HCT116 (cell line): ENCODE data around the gene PGLYRP3. TPM values are rescaled to one million over a fixed set of nuclear protein-coding genes. Genes with fewer than 3 reads are reported as not detected.

ENCODE experiments used
- ATAC-seq: fragments of 200-7000 bp; cut with Tn5 transposase; 2 replicates; pipeline ENCODE4 v1.9.1; 2020; ENCODE audit warnings: mild to moderate bottlenecking, moderate library complexity
- Bru-seq: library from RNA; stranded (reverse); fragments of 400-500 nt; gene quantifications from one replicate; lab custom pipeline; 2021; lab: Mats Ljungman, UMichigan
- BruChase-seq, 2 experiments: library from RNA; stranded (reverse); fragments of 400-500 nt; gene quantifications; one replicate each; lab custom pipeline; 2021; lab: Mats Ljungman, UMichigan
- BruUV-seq: library from RNA; stranded (reverse); fragments of 400-500 nt; replicated peaks from 2 replicates; lab custom pipeline; 2021; lab: Mats Ljungman, UMichigan
- CTCF ChIA-PET: fragments of 300-600 bp; sonication (Branson Sonifier 250); formaldehyde crosslinking; loops from one replicate; lab custom pipeline; 2021; ENCODE audit warnings: antibody characterized with exemption; lab: Charles Lee
- POLR2A ChIA-PET: fragments of 300-600, 350-600 bp; sonication (Branson Sonifier 250); formaldehyde crosslinking; loops from one replicate; lab custom pipeline; 2021; ENCODE audit warnings: antibody characterized with exemption; lab: Charles Lee
- RAD21 ChIA-PET, 2 experiments: fragments of 300-600 bp; sonication (Branson Sonifier 250); formaldehyde crosslinking; loops; one replicate each; lab custom pipeline; 2023; ENCODE audit warnings: low total read pairs in 2 of 2; ENCODE audit not compliant: uncharacterized antibody in 2 of 2, unreplicated experiment in 2 of 2, low non-redundant PET in 1 of 2; lab: Charles Lee
- DNase-seq: peaks from one replicate; pipeline ENCODE4 v3.0.0-alpha.2; 2010; ENCODE audit warnings: low read depth, low spot score
- H2AFZ ChIP-seq: fragments of 200-600 bp; shearing (Covaris generic), sonication (generic); 2 replicates; pipeline ENCODE4 v1.6.1; 2017; ENCODE audit warnings: low read depth, mixed run types, mixed read lengths, antibody characterized with exemption, low read length; ENCODE audit not compliant: poor library complexity, severe bottlenecking
- H3K27ac ChIP-seq: 2 replicates; pipeline ENCODE4 v1.5.1; 2012; ENCODE audit warnings: low read depth, low read length
- H3K27me3 ChIP-seq: fragments of 200-600 bp; sonication (generic); 2 replicates; pipeline ENCODE4 v1.6.1; 2016; ENCODE audit warnings: mixed run types, low read length, mixed read lengths; ENCODE audit not compliant: insufficient read depth
- H3K36me3 ChIP-seq, 2 experiments: fragments of 200-500 bp in 1 of 2; fragments of 200-600 bp in 1 of 2; sonication (Bioruptor generic) in 1 of 2; sonication (generic) in 1 of 2; 2 replicates each; pipeline versions ENCODE4 v1.5.1 to v1.6.1; 2014 to 2016; ENCODE audit warnings: low read length in 2 of 2, inconsistent platforms in 1 of 2, mixed read lengths in 1 of 2, mixed run types in 1 of 2; ENCODE audit not compliant: insufficient read depth in 2 of 2, control insufficient read depth in 1 of 2
- H3K4me1 ChIP-seq, 2 experiments: fragments of 200-600 bp in 1 of 2; sonication (generic) in 1 of 2; 2 replicates each; pipeline versions ENCODE4 v1.5.1 to v1.6.1; 2012 to 2017; ENCODE audit warnings: low read length in 2 of 2, inconsistent platforms in 1 of 2, mild to moderate bottlenecking in 1 of 2, mixed read lengths in 1 of 2, mixed run types in 1 of 2, moderate library complexity in 1 of 2; ENCODE audit not compliant: insufficient read depth in 2 of 2, control insufficient read depth in 1 of 2
- H3K4me2 ChIP-seq: fragments of 200-600 bp; sonication (generic); 2 replicates; pipeline ENCODE4 v1.6.1; 2017; ENCODE audit warnings: mixed run types, low read length, mixed read lengths
- H3K4me3 ChIP-seq, 2 experiments: fragments of 200-600 bp in 1 of 2; sonication (generic) in 1 of 2; replicated peaks in 1 of 2; 2 replicates each; pipeline ENCODE4 v1.5.1; 2011 to 2016; ENCODE audit warnings: low read length in 2 of 2, control low read depth in 1 of 2, low read depth in 1 of 2, mild to moderate bottlenecking in 1 of 2, mixed read lengths in 1 of 2, mixed run types in 1 of 2
- H3K79me2 ChIP-seq: fragments of 200-600 bp; sonication (generic); 2 replicates; pipeline ENCODE4 v1.6.1; 2017; ENCODE audit warnings: mild to moderate bottlenecking, mixed run types, low read length, moderate library complexity, mixed read lengths; ENCODE audit not compliant: insufficient read depth
- H3K9ac ChIP-seq: fragments of 200-600 bp; sonication (generic); 2 replicates; pipeline ENCODE4 v1.6.1; 2016; ENCODE audit warnings: low read length, mixed read lengths
- H3K9me2 ChIP-seq: fragments of 200-600 bp; sonication (generic), shearing (Covaris generic); 2 replicates; pipeline ENCODE4 v1.6.1; 2017; ENCODE audit warnings: mixed run types, mild to moderate bottlenecking, moderate library complexity; ENCODE audit not compliant: insufficient read depth
- H3K9me3 ChIP-seq, 2 experiments: fragments of 200-500 bp in 1 of 2; fragments of 200-600 bp in 1 of 2; sonication (Bioruptor generic) in 1 of 2; sonication (generic) in 1 of 2; 2 replicates each; pipeline ENCODE4 v1.6.1; 2014 to 2017; ENCODE audit warnings: low read length in 2 of 2, mixed read lengths in 2 of 2, inconsistent platforms in 1 of 2, low read depth in 1 of 2, mild to moderate bottlenecking in 1 of 2, mixed run types in 1 of 2, moderate library complexity in 1 of 2; ENCODE audit not compliant: control insufficient read depth in 1 of 2, insufficient read depth in 1 of 2
- H4K20me1 ChIP-seq: fragments of 200-600 bp; sonication (generic), shearing (Covaris generic); 2 replicates; pipeline ENCODE4 v1.6.1; 2017; ENCODE audit warnings: mixed run types, mild to moderate bottlenecking, moderate library complexity; ENCODE audit not compliant: insufficient read depth
- CTCF ChIP-seq, 3 experiments: fragments of 200-600 bp in 1 of 3; sonication (generic) in 1 of 3; IDR thresholded peaks in 2 of 3; conservative IDR thresholded peaks in 1 of 3; 2 replicates each; pipeline ENCODE4 v1.5.1; 2012 to 2017; ENCODE audit warnings: low read depth in 2 of 3, low read length in 2 of 3, antibody characterized with exemption in 1 of 3, borderline replicate concordance in 1 of 3, control low read depth in 1 of 3, mild to moderate bottlenecking in 1 of 3, mixed read lengths in 1 of 3, mixed run types in 1 of 3, moderate library complexity in 1 of 3; ENCODE audit not compliant: insufficient read depth in 1 of 3
- RAD21 ChIP-seq: IDR thresholded peaks from 2 replicates; pipeline ENCODE4 v1.6.1; 2012; ENCODE audit warnings: low read depth, mild to moderate bottlenecking
- YY1 ChIP-seq: IDR thresholded peaks from 2 replicates; pipeline ENCODE4 v1.6.1; 2011; ENCODE audit warnings: low read length, low read depth, moderate library complexity, mild to moderate bottlenecking; ENCODE audit not compliant: insufficient replicate concordance; ENCODE audit errors: extremely low read depth
- ZFX ChIP-seq: fragments of 450-650 bp; IDR thresholded peaks from 2 replicates; pipeline ENCODE4 v1.6.1; 2017
- intact Hi-C: fragments of 100-400 bp; cut with micrococcal nuclease; formaldehyde crosslinking; loops from 2 replicates; pipeline ENCODE4 v1.10.0; 2022
- long read RNA-seq: library from polyadenylated mRNA; unstranded; transcript quantifications from one replicate; pipeline ENCODE4 v2.0.0, GENCODE V29; 2021; ENCODE audit not compliant: unreplicated experiment
- polyA plus RNA-seq: library from polyadenylated mRNA; unstranded; fragments of >200 nt; gene quantifications from 2 replicates; pipeline ENCODE4 v1.2.1, GENCODE V29; 2012; ENCODE audit warnings: missing spikeins
- total RNA-seq: library from RNA; stranded (reverse); gene quantifications from one replicate; pipeline ENCODE4 v1.2.1, GENCODE V29; 2021; ENCODE audit not compliant: unreplicated experiment

PGLYRP3 gene
- total RNA-seq (not detected), Bru-seq, nascent RNA (not detected), BruChase-seq, experiment 1, labeled RNA remaining after a 6-hour chase (not detected), BruChase-seq, experiment 2, labeled RNA remaining after a 2-hour chase (percentile 9 among the genes with signal in this experiment)
- not detected in 2 replicates for polyA plus RNA-seq
- long read RNA-seq: 0 reads

DNA sequence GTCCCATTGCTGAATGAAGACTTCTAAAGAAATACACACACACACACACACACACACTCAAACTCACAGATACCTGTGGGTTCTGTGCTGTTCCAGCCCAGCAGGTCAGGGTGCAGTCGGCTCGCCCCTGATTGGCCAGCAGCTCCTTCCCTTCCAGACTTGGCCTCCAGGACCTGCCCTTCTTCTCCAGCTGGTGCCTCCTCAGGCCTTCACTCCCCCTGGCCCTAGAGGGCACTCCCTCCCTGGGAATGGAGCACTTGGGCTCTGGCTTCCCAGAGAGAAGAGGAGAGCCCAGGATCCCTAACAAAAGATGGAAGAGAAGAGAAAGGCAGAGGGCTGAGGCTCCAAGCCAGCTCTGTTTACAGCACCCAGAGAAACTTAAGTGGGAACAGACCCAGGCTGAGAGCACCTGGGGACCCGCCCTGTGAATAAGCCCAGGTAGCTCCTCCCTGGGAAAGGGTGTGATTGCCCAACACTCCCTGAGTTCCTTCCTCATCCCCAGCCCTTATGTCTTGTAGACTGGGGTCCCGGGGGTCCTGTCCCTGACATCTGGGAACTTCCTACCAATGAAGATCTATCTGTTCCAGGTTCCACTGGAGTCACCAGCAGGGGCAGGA, at the start of gene PGLYRP3:
Gene PGLYRP3 (minus strand): TSS at position 383 of the 617 bp plus-strand sequence. CDS start 2,287 bp downstream, outside the sequence.
- no peaks in the 10 kb centered on the region for H4K20me1 ChIP-seq
- no peak within 1 kb of the TSS for H2AFZ ChIP-seq
- intact Hi-C loops: no loop called here
- no peaks in the 10 kb centered on the region for H3K9me2 ChIP-seq
- no peaks in the 10 kb centered on the region for H3K4me1 ChIP-seq
- BruUV-seq: no TSS peak
- TF ChIP-seq YY1 (no peak), ZFX (no peak), RAD21 (peak; percentile 41), CTCF (IDR thresholded peaks at IDR 0.05 in 2 of 3, conservative IDR thresholded peaks at IDR 0.05 in 1 of 3; ENCODE audit: borderline replicate concordance in 1 of 3, insufficient read depth in 1 of 3, low read depth in 2 of 3, low read length in 2 of 3) (peak; percentile 15 to 25 (median 18); a peak in 2 of 6 replicates)
- no peaks in the 10 kb centered on the region for H3K36me3 ChIP-seq
- peak; percentile 12 for DNase-seq
- no peak within 1 kb of the TSS for H3K4me3 ChIP-seq
- ATAC-seq: peak; percentile 87
- H3K79me2 ChIP-seq: no peaks in the 10 kb centered on the region
- no peaks in the 10 kb centered on the region; the same call in 1 of the 2 replicates for H3K27me3 ChIP-seq
- H3K9ac ChIP-seq: no peak within 1 kb of the TSS
- ChIA-PET RAD21 (no interaction called here), POLR2A (interaction anchor here (0.8 kb wide), 1 partner anchor 17 kb away, joined by 3 read pairs; no protein-coding TSS in a partner anchor), CTCF (interaction anchor here (1.0 to 1.5 kb wide), 5 partner anchors 24 to 183 kb away, joined by 3 to 7 read pairs (median 4); no protein-coding TSS in a partner anchor)
- no peaks in the 10 kb centered on the region for H3K9me3 ChIP-seq
- no peak within 1 kb of the TSS for H3K27ac ChIP-seq
- no peak within 1 kb of the TSS for H3K4me2 ChIP-seq
